H1 (cell line): ENCODE results near the gene PXT1. TPM values are rescaled to one million over a fixed set of nuclear protein-coding genes. Genes with fewer than 3 reads are reported as not detected.

ENCODE experiments used
- CTCF ChIA-PET: fragments of 300-600 bp; sonication (Branson Sonifier 250); formaldehyde crosslinking; loops from one replicate; lab custom pipeline; 2021; ENCODE audit not compliant: partially characterized antibody; lab: Charles Lee
- POLR2A ChIA-PET: fragments of 300-600 bp; sonication (Branson Sonifier 250); formaldehyde crosslinking; loops from one replicate; lab custom pipeline; 2021; ENCODE audit warnings: inconsistent platforms; ENCODE audit not compliant: partially characterized antibody; lab: Charles Lee
- DNase-seq, 2 experiments: peaks; one replicate each; pipeline versions ENCODE4 v3.0.0 to v3.0.0-alpha.2; 2010 to 2022; ENCODE audit warnings: low spot score in 2 of 2, low read depth in 1 of 2, mixed read lengths in 1 of 2
- FAIRE-seq: peaks from 2 replicates; lab custom pipeline; 2011; peaks lifted over from hg19 to GRCh38; lab: Jason Lieb, UNC
- H2AFZ ChIP-seq: 2 replicates; pipeline ENCODE4 v1.8.1; 2012; ENCODE audit warnings: low read length, inconsistent platforms
- H2AK5ac ChIP-seq: 2 replicates; pipeline ENCODE4 v1.6.1; 2013; ENCODE audit warnings: low read depth, low read length
- H2BK120ac ChIP-seq: replicated peaks from 2 replicates; pipeline ENCODE3; 2013; ENCODE audit warnings: low read depth, low read length, inconsistent platforms
- H2BK12ac ChIP-seq: 2 replicates; pipeline ENCODE4 v1.6.1; 2013; ENCODE audit warnings: low read depth, low read length
- H2BK15ac ChIP-seq: 2 replicates; pipeline ENCODE4 v1.6.1; 2013; ENCODE audit warnings: low read length
- H2BK20ac ChIP-seq: 2 replicates; pipeline ENCODE4 v1.6.1; 2013; ENCODE audit warnings: low read length
- H2BK5ac ChIP-seq: 2 replicates; pipeline ENCODE4 v1.6.1; 2013; ENCODE audit warnings: low read depth, low read length
- H3K14ac ChIP-seq: 2 replicates; pipeline ENCODE4 v1.6.1; 2013; ENCODE audit warnings: inconsistent platforms; ENCODE audit not compliant: insufficient read length
- H3K18ac ChIP-seq: 2 replicates; pipeline ENCODE4 v1.6.1; 2013; ENCODE audit warnings: low read length; ENCODE audit errors: extremely low read depth
- H3K23ac ChIP-seq: 2 replicates; pipeline ENCODE4 v1.6.1; 2013; ENCODE audit warnings: inconsistent platforms; ENCODE audit not compliant: insufficient read length
- H3K23me2 ChIP-seq: 2 replicates; pipeline ENCODE4 v1.6.1; 2013; ENCODE audit warnings: low read depth, low read length
- H3K27ac ChIP-seq: 2 replicates; pipeline ENCODE4 v1.6.1; 2011; ENCODE audit warnings: low read depth, low read length, inconsistent platforms
- H3K27me3 ChIP-seq, 4 experiments: replicated peaks in 1 of 4; 1 replicate in 1 of 4; 2 replicates in 3 of 4; pipeline versions ENCODE4 v1.6.1 to v1.8.1; 2011 to 2013; ENCODE audit warnings: low read length in 3 of 4, mild to moderate bottlenecking in 3 of 4, inconsistent platforms in 2 of 4, mixed read lengths in 2 of 4, moderate library complexity in 1 of 4; ENCODE audit not compliant: control insufficient read depth in 3 of 4, insufficient read depth in 3 of 4; ENCODE audit errors: extremely low read depth in 1 of 4
- H3K36me3 ChIP-seq, 4 experiments: 2 replicates each; pipeline versions ENCODE4 v1.6.1 to v1.8.1; 2011 to 2013; ENCODE audit warnings: mild to moderate bottlenecking in 4 of 4, low read length in 3 of 4, moderate library complexity in 2 of 4, control low read depth in 1 of 4, inconsistent platforms in 1 of 4; ENCODE audit not compliant: insufficient read depth in 4 of 4, control insufficient read depth in 2 of 4
- H3K4ac ChIP-seq: replicated peaks from 2 replicates; pipeline ENCODE3; 2013; ENCODE audit warnings: low read length, low read depth, mixed read lengths, inconsistent platforms; ENCODE audit not compliant: insufficient read length
- H3K4me1 ChIP-seq, 4 experiments: replicated peaks in 1 of 4; 1 replicate in 1 of 4; 2 replicates in 3 of 4; pipeline versions ENCODE4 v1.6.1 to v1.8.1; 2011 to 2013; ENCODE audit warnings: low read length in 3 of 4, inconsistent platforms in 2 of 4, mixed read lengths in 1 of 4; ENCODE audit not compliant: insufficient read depth in 4 of 4, control insufficient read depth in 3 of 4
- H3K4me2 ChIP-seq, 2 experiments: 2 replicates each; pipeline versions ENCODE4 v1.6.1 to v1.8.1; 2011 to 2013; ENCODE audit warnings: low read depth in 2 of 2, low read length in 2 of 2, control low read depth in 1 of 2, inconsistent platforms in 1 of 2, mild to moderate bottlenecking in 1 of 2; ENCODE audit not compliant: insufficient read depth in 1 of 2
- H3K4me3 ChIP-seq, 4 experiments: fragments of 200-600, 300-600 bp in 1 of 4; sonication (generic), shearing (Covaris generic), sonication (Bioruptor Twin) in 1 of 4; 2 replicates each; pipeline versions ENCODE4 v1.5.1 to v1.8.1; 2011 to 2016; ENCODE audit warnings: low read length in 4 of 4, low read depth in 3 of 4, control low read depth in 2 of 4, inconsistent platforms in 2 of 4, mild to moderate bottlenecking in 2 of 4, mixed read lengths in 1 of 4, moderate library complexity in 1 of 4; ENCODE audit not compliant: insufficient read depth in 2 of 4; ENCODE audit errors: extremely low read depth in 1 of 4
- H3K56ac ChIP-seq: replicated peaks from 2 replicates; pipeline ENCODE3; 2013; ENCODE audit warnings: low read depth, mild to moderate bottlenecking, mixed read lengths, low read length, inconsistent platforms; ENCODE audit not compliant: insufficient read length
- H3K79me1 ChIP-seq: 2 replicates; pipeline ENCODE4 v1.6.1; 2013; ENCODE audit warnings: low read depth, low read length, control low read depth
- H3K79me2 ChIP-seq, 2 experiments: 2 replicates each; pipeline versions ENCODE4 v1.6.1 to v1.8.1; 2012 to 2013; ENCODE audit warnings: low read length in 2 of 2, mild to moderate bottlenecking in 2 of 2, inconsistent platforms in 1 of 2; ENCODE audit not compliant: insufficient read depth in 2 of 2, control insufficient read depth in 1 of 2
- H3K9ac ChIP-seq, 4 experiments: replicated peaks in 1 of 4; 1 replicate in 1 of 4; 2 replicates in 3 of 4; pipeline versions ENCODE4 v1.6.1 to v1.8.1; 2011 to 2013; ENCODE audit warnings: low read depth in 3 of 4, low read length in 3 of 4, control low read depth in 2 of 4, mild to moderate bottlenecking in 2 of 4, moderate library complexity in 2 of 4, inconsistent platforms in 1 of 4; ENCODE audit errors: extremely low read depth in 1 of 4
- H3K9me3 ChIP-seq, 2 experiments: 2 replicates each; pipeline versions ENCODE4 v1.6.1 to v1.8.1; 2012 to 2013; ENCODE audit warnings: mild to moderate bottlenecking in 2 of 2, moderate library complexity in 2 of 2, control low read depth in 1 of 2, inconsistent platforms in 1 of 2, low read depth in 1 of 2, low read length in 1 of 2, mixed read lengths in 1 of 2; ENCODE audit not compliant: insufficient read depth in 2 of 2
- H4K20me1 ChIP-seq, 2 experiments: replicated peaks in 1 of 2; 2 replicates each; pipeline versions ENCODE3 to v1.8.1; 2011 to 2013; ENCODE audit warnings: inconsistent platforms in 2 of 2, low read length in 2 of 2, mild to moderate bottlenecking in 1 of 2; ENCODE audit not compliant: insufficient read depth in 2 of 2, control insufficient read depth in 1 of 2
- H4K5ac ChIP-seq: 2 replicates; pipeline ENCODE4 v1.6.1; 2013; ENCODE audit warnings: low read length, low read depth, mixed read lengths, inconsistent platforms; ENCODE audit not compliant: insufficient read length
- H4K8ac ChIP-seq: 2 replicates; pipeline ENCODE4 v1.8.0; 2013; ENCODE audit warnings: mild to moderate bottlenecking, moderate library complexity, low read length, inconsistent platforms; ENCODE audit not compliant: insufficient read depth; ENCODE audit errors: extremely low read depth
- H4K91ac ChIP-seq: replicated peaks from 2 replicates; pipeline ENCODE3; 2013; ENCODE audit warnings: low read length, mixed read lengths, inconsistent platforms; ENCODE audit not compliant: insufficient read length
- BACH1 ChIP-seq: IDR thresholded peaks from 2 replicates; pipeline ENCODE4 v1.6.1; 2012; ENCODE audit warnings: low read length, improper control_type of control experiment
- CBX8 ChIP-seq: fragments of 300-800, 300-1000 bp; sonication (generic); IDR thresholded peaks from 2 replicates; pipeline ENCODE4 v1.7.1; 2016; ENCODE audit warnings: low read depth, low read length, borderline replicate concordance
- CREB1 ChIP-seq: IDR thresholded peaks from 2 replicates; pipeline ENCODE4 v1.6.1; 2012; ENCODE audit warnings: inconsistent platforms
- HDAC2 ChIP-seq, 2 experiments: fragments of 300-600 bp in 1 of 2; sonication (generic) in 1 of 2; IDR thresholded peaks; 2 replicates each; pipeline ENCODE4 v1.6.1; 2011 to 2012; ENCODE audit warnings: low read depth in 2 of 2, low read length in 2 of 2, mild to moderate bottlenecking in 2 of 2, moderate library complexity in 2 of 2, borderline replicate concordance in 1 of 2, inconsistent platforms in 1 of 2
- JUN ChIP-seq: IDR thresholded peaks from 2 replicates; pipeline ENCODE4 v1.6.1; 2011; ENCODE audit warnings: low read depth, mild to moderate bottlenecking, improper control_type of control experiment, low read length
- POLR2A ChIP-seq, 2 experiments: IDR thresholded peaks; 1 replicate in 1 of 2; 2 replicates in 1 of 2; pipeline ENCODE4 v1.6.1; 2011; ENCODE audit warnings: low read depth in 2 of 2, low read length in 2 of 2, mild to moderate bottlenecking in 2 of 2; ENCODE audit errors: control extremely low read depth in 1 of 2
- RFX5 ChIP-seq: IDR thresholded peaks from 2 replicates; pipeline ENCODE4 v1.6.1; 2011; ENCODE audit warnings: low read depth, low read length, improper control_type of control experiment, borderline replicate concordance
- TEAD4 ChIP-seq: IDR thresholded peaks from 2 replicates; pipeline ENCODE4 v1.6.1; 2012; ENCODE audit warnings: low read depth, low read length, inconsistent platforms, mixed read lengths
- USF2 ChIP-seq: IDR thresholded peaks from 2 replicates; pipeline ENCODE4 v1.6.1; 2011; ENCODE audit warnings: low read length, improper control_type of control experiment
- WGBS, 2 experiments: shearing (Covaris generic) in 1 of 2; methylation state at CpG; one replicate each; pipeline versions ENCODE4 v1.1.6 to v1.1.7; 2013 to 2015; ENCODE audit warnings: low lambda C conversion rate in 2 of 2, mixed read lengths in 2 of 2, inconsistent platforms in 1 of 2, low coverage in 1 of 2, missing lambda C conversion rate in 1 of 2; ENCODE audit not compliant: insufficient replicate concordance in 2 of 2, insufficient coverage in 1 of 2, insufficient read length in 1 of 2; ENCODE audit errors: extremely low coverage in 1 of 2, missing lambda C conversion rate in 1 of 2; 5-methylcytosine and 5-hydroxymethylcytosine counted together
- polyA plus RNA-seq, 7 experiments: library from polyadenylated mRNA; depleted of rRNA in 3 of 7; stranded (reverse) in 5 of 7; unstranded in 2 of 7; fragments of >200 nt in 5 of 7; fragments of 200-250 nt in 2 of 7; gene quantifications; 1 replicate in 5 of 7; 2 replicates in 1 of 7; 4 replicates in 1 of 7; pipeline versions ENCODE4 v1.2.1 to v1.2.3, GENCODE V29; 2011 to 2013; ENCODE audit warnings: missing spikeins in 2 of 7, mixed read lengths in 2 of 7
- total RNA-seq: library from RNA; stranded (reverse); fragmentation: NEBNext Ultra II Directional; extraction: Animal tissue kit (Norgen Biotek cat#: 25700); gene quantifications from 2 replicates; pipeline ENCODE4 v1.2.1, GENCODE V29; 2021
- TF ChIP-seq, protein P1 (sequence below): IDR thresholded peaks from 2 replicates; pipeline ENCODE4 v1.6.1; 2012; ENCODE audit warnings: inconsistent platforms

PXT1 gene
- total and polyA plus RNA-seq, 2 of the 8 experiments (the other 6 are each of a cell fraction or from before 2014, with no cell fraction given): 0.06 TPM; not detected in 1

GRCh38 chr6:36423101-36423824 is 19.4 kb downstream of the PXT1 start:
- WGBS, 2 experiments: 2% methylated on average over 51 of the region's 51 CpGs; no CpG with 5 or more reads in 1 of the 2 experiments
- peak overlapping the region; percentile 82; the same call in 1 of the 2 replicates for H4K8ac ChIP-seq
- ChIA-PET POLR2A (interaction anchor here (0.5 to 1.3 kb wide), 7 partner anchors 20 to 683 kb away, joined by 3 to 4 read pairs (median 3); partner anchors contain the start of gene ETV7), CTCF (interaction anchor here (0.6 to 1.4 kb wide), 10 partner anchors 14 to 240 kb away, joined by 3 to 6 read pairs (median 3); no protein-coding TSS in a partner anchor)
- H2AFZ ChIP-seq: peak overlapping the region; percentile 90
- peak overlapping the region; percentile 42 to 64 (median 56); a peak in 7 of 8 replicates for H3K4me3 ChIP-seq
- H3K9me3 ChIP-seq: no peaks in the 10 kb centered on the region
- FAIRE-seq: no peak
- H3K79me1 ChIP-seq: no peaks in the 10 kb centered on the region
- H3K4ac ChIP-seq: peak overlapping the region; percentile 28
- no peak overlapping the region for H3K14ac ChIP-seq
- no peak overlapping the region for H2BK12ac ChIP-seq
- DNase-seq: peak; percentile 91 to 97
- H4K20me1 ChIP-seq: no peaks in the 10 kb centered on the region
- H3K23me2 ChIP-seq: peaks cover 3% of the 10 kb centered on the region; the same call in 1 of the 2 replicates
- H2BK5ac ChIP-seq: no peak overlapping the region
- peak overlapping the region; percentile 78 for H2BK120ac ChIP-seq
- peaks cover 0 to 5% (median 3%) of the 10 kb centered on the region in 4 experiments; a peak in 4 of 7 replicates for H3K4me1 ChIP-seq
- no peak overlapping the region for H3K23ac ChIP-seq
- H3K27me3 ChIP-seq: no peaks in the 10 kb centered on the region
- H3K18ac ChIP-seq: 0 out of 2 replicates have a peak overlapping the region, but pooled peaks have one; percentile 29
- peak overlapping the region; percentile 7 for H3K56ac ChIP-seq
- no peaks in the 10 kb centered on the region for H3K36me3 ChIP-seq
- no peak overlapping the region for H2BK15ac ChIP-seq
- peak overlapping the region; percentile 66 to 67 for H3K4me2 ChIP-seq
- peak overlapping the region; percentile 69 for H4K5ac ChIP-seq
- no peaks in the 10 kb centered on the region for H3K79me2 ChIP-seq
- H2BK20ac ChIP-seq: no peak overlapping the region
- H3K9ac ChIP-seq: peak overlapping the region in 3 of 4 experiments; percentile 38 to 60 (median 60); a peak in 5 of 7 replicates
- H2AK5ac ChIP-seq: no peak overlapping the region
- no peak overlapping the region for H3K27ac ChIP-seq
- peak overlapping the region; percentile 83 for H4K91ac ChIP-seq
- TF ChIP-seq, protein P1, sequence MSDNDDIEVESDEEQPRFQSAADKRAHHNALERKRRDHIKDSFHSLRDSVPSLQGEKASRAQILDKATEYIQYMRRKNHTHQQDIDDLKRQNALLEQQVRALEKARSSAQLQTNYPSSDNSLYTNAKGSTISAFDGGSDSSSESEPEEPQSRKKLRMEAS: peak; percentile 89
- TF ChIP-seq POLR2A (IDR thresholded peaks at IDR 0.05; ENCODE audit: control extremely low read depth in 1 of 2, low read depth in 2 of 2, low read length in 2 of 2) (peak in 1 of 2 experiments; percentile 66; a peak in 2 of 3 replicates), CBX8 (no peak), JUN (no peak), RFX5 (no peak), USF2 (peak; percentile 96), BACH1 (peak; percentile 89), TEAD4 (peak; percentile 86), CREB1 (peak; percentile 60), HDAC2 (IDR thresholded peaks at IDR 0.05; ENCODE audit: borderline replicate concordance in 1 of 2, low read depth in 2 of 2, low read length in 2 of 2) (0 out of 4 replicates have a peak, but pooled peaks have one; percentile 9 to 42)
